ENCODE data around the gene FLG.
"Not testable (repeated sequence)": the region's sequence is repeated elsewhere in the genome, so short reads cannot be mapped to it uniquely, and the experiment has no call there.

Gene FLG

DNA sequence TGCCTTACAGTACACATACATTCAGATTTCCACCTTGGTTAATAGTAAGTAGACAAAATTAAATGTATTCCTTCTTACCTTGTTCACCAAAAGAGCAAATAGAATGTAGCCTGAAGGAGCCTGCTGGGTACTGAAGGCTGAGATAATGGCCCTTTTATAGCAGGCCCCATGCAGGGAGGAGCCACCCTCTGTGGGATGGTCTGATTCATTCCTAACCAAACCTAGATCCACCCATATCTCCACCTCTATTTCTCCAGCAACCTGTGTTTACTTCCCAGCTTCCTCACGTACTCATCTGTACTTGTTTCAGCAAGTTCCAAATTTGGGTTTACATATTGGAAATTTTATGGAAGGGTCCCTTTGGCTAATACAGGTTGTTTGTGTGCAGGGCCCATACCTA, at the start of gene FLG:
Gene FLG, minus strand, starts transcription at position 129 of the 400 bp plus-strand sequence. CDS start 9,783 bp downstream, outside the sequence.
- no peak for DNase-seq

DNA sequence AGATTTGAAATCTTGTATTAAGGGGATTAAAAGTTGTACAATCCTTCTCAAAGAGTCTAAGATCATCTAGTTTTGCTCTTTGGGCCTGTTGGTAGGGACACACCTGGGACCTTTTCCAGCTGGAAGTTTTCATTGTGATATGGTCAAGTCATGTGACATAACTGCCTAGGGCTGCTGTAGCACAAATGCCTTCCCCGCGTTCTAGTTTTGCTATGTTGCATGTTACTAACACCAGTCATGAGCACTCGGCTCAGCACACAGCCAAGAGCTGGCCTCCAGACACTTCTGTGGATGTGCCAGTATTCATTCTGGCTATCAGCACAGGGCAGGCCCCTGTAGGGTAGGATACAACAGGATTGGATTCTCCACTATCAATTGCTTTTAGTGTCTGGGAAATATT, 49.4 kb upstream of the FLG start:
- no peak for DNase-seq

- DNase-seq = no peak
Observed at GRCh38 chr1:152372672-152373071, 47.6 kb upstream of the FLG start.

- DNase-seq = no peak
Observed at GRCh38 chr1:152367436-152367835, 42.4 kb upstream of the FLG start.

DNA sequence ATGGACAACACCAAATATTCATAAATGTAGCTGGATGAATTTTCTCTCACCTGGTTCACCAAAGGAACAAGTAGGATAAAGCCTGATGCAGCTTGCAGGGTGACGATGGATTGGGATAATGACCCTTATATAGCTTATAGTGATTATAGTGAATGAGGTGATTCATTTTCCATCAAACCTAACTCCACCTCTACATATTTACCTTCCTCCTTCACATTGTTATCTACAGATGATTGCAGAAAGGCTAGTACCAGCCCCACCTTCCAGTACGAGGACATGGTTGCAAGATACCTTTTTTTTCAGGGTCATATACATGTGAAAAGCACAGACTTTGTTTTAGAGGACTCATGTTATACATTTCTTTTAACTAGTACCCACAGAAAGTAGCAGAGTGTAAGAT, 34.9 kb upstream of the FLG start, which contains the start of gene FLG2:
Gene FLG2, minus strand, starts transcription at position 101 of the 400 bp plus-strand sequence. CDS start 1,122 bp downstream, outside the sequence.
- no peak for DNase-seq

GRCh38 chr1:152356736-152357135, 31.7 kb upstream of the FLG start:
- no peak for DNase-seq

- no peak for DNase-seq
Observed at GRCh38 chr1:152349611-152350010, 24.6 kb upstream of the FLG start.

DNA sequence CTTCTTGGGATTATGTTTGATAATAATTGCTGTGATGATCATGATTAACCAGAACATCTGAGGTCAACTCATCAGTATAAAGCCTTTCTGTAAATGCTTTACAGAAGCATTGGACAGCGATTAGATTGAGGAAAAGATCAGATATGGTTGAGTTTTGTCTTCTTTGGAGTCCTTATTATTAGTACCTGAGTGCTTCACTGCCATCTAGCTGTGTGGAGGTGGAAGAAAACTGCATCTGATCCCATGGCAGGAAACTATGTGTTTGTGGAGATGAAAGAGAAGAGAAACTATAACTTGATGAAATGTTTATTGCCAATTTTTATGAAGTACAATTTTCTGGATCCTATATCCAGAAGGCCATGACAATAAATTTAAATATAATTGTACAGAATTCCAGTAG, 23.4 kb upstream of the FLG start:
- no peak for DNase-seq

- DNase-seq = peak in 10 of 51 donors; percentile 1 to 34 (median 4)
Observed at GRCh38 chr1:152347116-152347728, 22.2 kb upstream of the FLG start.

DNA sequence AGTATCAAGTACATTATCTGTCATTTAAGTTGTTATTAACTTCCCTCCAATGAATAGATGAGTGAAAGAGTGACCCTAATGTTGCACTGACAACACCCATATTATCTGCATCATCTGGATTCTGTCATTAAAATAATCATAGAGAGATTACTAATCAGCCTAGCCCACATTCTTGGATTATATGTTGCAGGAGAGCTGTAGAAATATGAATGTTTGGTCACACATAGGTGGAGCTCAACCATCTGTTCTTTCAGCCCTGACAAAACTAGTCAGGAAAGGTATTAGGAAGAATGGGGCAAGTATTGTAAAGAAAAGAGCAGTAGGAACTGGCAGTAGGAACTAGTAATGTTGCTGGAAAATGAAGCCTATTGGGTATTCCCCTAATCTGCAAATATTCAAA, 19.4 kb upstream of the FLG start:
- DNase-seq = no peak

GRCh38 chr1:152343006-152343405, 18.0 kb upstream of the FLG start:
- DNase-seq = no peak

- no peak for DNase-seq
Observed at GRCh38 chr1:152335399-152335798, 10.4 kb upstream of the FLG start.

GRCh38 chr1:152328801-152329391, 3.9 kb upstream of the FLG start:
- DNase-seq = no peak

- DNase-seq = no peak
Observed at GRCh38 chr1:152313970-152314369, 11.1 kb downstream of the FLG start.

GRCh38 chr1:152313319-152313801, 11.7 kb downstream of the FLG start:
- DNase-seq = no peak

DNA sequence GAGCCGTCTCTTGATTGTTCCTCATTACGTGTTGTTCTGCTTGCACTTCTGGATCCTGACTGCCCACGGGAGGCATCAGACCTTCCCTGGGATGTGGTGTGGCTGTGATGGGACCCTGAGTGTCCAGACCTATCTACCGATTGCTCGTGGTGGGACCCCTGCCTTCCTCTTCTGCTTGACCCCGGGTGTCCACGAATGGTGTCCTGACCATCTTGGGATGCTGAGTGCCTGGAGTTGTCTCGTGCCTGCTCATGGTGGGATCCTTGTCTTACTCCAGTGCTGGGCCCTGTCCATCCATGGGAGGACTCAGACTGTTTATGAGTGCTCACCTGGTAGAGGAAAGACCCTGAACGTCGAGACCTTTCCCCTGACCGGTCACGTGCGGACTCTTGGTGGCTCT, 12.9 kb downstream of the FLG start:
- not testable (repeated sequence) for DNase-seq

- DNase-seq = no peak
Observed at GRCh38 chr1:152309955-152310354, 15.1 kb downstream of the FLG start.

DNA sequence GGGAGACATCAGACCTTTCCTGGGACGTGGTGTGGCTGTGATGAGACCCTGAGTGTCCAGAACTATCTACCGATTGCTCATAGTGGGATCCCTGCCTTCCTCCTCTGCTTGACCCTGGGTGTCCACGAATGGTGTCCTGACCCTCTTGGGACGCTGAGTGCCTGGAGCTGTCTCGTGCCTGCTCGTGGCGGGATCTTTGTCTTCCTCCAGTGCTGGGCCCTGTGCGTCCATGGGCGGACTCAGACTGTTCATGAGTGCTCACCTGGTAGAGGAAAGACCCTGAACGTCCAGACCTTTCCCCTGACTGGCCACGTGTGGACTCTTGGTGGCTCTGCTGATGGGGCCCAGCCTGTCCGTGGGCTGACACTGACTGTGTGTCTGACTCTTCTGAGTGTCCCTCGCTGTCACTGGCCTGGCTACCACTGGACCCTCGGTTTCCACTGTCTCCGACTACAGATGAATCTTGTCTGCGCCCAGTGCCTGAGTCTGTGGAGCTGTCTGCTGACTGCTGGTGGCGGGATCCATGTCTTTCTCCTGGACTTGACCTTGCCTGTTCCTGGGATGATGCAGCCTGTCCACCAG, 15.6 kb downstream of the FLG start:
- DNase-seq = not testable (repeated sequence)

DNA sequence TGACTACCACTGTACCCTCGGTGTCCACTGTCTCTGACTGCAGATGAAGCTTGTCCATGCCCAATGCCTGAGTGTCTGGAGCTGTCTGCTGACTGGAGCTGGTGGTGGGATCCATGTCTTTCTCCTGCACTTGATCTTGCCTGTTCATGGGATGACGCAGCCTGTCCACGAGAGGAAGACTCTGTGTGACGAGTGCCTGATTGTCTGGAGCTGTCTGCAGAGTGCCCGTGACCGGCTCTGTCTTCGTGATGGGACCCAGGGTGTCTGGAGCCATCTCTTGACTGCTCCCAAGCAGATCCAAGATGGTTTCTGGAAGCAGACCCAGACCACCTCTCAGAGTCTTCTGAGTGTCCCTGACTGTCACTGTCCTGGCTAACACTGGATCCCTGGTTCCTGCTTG, 16.3 kb downstream of the FLG start:
- DNase-seq = not testable (repeated sequence)

- not testable (repeated sequence) for DNase-seq
Observed at GRCh38 chr1:152307970-152308369, 17.1 kb downstream of the FLG start.

- not testable (repeated sequence) for DNase-seq
Observed at GRCh38 chr1:152306123-152306522, 18.9 kb downstream of the FLG start.

DNA sequence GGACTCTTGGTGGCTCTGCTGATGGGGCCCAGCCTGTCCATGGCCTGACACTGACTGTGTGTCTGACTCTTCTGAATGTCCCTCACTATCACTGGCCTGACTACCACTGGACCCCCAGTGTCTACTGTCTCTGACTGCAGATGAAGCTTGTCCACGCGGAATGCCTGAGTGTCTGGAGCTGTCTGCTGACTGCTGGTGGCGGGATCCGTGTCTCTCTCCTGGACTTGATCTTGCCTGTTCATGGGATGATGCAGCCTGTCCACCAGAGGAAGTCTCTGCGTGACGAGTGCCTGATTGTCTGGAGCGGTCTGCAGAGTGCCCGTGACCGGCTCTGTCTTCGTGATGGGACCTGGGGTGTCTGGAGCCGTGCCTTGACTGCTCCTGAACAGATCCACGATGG, 20.3 kb downstream of the FLG start:
- DNase-seq = not testable (repeated sequence)
